Gastroesophageal sphincter (tissue), 3 donors: ENCODE measurements around the gene KDSR.

Experiments
- CTCF ChIP-seq, 4 experiments: fragments of 200-600 bp in 2 of 4; fragments of 450-650 bp in 2 of 4; sonication (generic) in 1 of 4; IDR thresholded peaks; one replicate each; pipeline ENCODE4 v1.5.1; 2017 to 2019; ENCODE audit warnings: antibody characterized with exemption in 4 of 4, mild to moderate bottlenecking in 2 of 4, moderate library complexity in 2 of 4
- EP300 ChIP-seq: sonication (generic); formaldehyde crosslinking; IDR thresholded peaks from one replicate; pipeline ENCODE4 v1.6.1; 2017; ENCODE audit warnings: antibody characterized with exemption, mild to moderate bottlenecking
- POLR2A ChIP-seq, 2 donors: fragments of 450-650 bp; IDR thresholded peaks; one replicate each; pipeline ENCODE4 v1.6.1; 2017; ENCODE audit warnings: antibody characterized with exemption in 2 of 2, mild to moderate bottlenecking in 2 of 2, moderate library complexity in 1 of 2
- POLR2AphosphoS5 ChIP-seq: sonication (generic); formaldehyde crosslinking; IDR thresholded peaks from one replicate; pipeline ENCODE4 v1.6.1; 2017; ENCODE audit warnings: antibody characterized with exemption

GRCh38 chr18:63319383-63320122 is 47.5 kb downstream of the KDSR start, which contains the start of gene BCL2:
- TF ChIP-seq POLR2AphosphoS5 = peak; percentile 69
- peak in 1 of 4 experiments; percentile 18 for TF ChIP-seq CTCF (IDR thresholded peaks at IDR 0.05)
- TF ChIP-seq POLR2A (IDR thresholded peaks at IDR 0.05) = peak; percentile 31 to 32
- TF ChIP-seq EP300 = no peak
